KMS-11 (cell line): ENCODE measurements around the gene DARS1.

ENCODE experiments used
- H2AFZ ChIP-seq: fragments of 200-600 bp; sonication (generic); 2 replicates; pipeline ENCODE4 v1.6.1; 2016; ENCODE audit warnings: antibody characterized with exemption, mixed run types, low read depth
- H3K27ac ChIP-seq: fragments of 200-600 bp; sonication (generic); 2 replicates; pipeline ENCODE4 v1.6.1; 2016; ENCODE audit warnings: mild to moderate bottlenecking, mixed run types
- H3K27me3 ChIP-seq: fragments of 200-600 bp; sonication (generic); 2 replicates; pipeline ENCODE4 v1.6.1; 2017; ENCODE audit warnings: mild to moderate bottlenecking, low read depth, mixed run types, moderate library complexity; ENCODE audit not compliant: insufficient read depth
- H3K36me3 ChIP-seq: fragments of 200-600 bp; sonication (generic); 2 replicates; pipeline ENCODE4 v1.6.1; 2017; ENCODE audit warnings: mild to moderate bottlenecking, mixed run types; ENCODE audit not compliant: insufficient read depth
- H3K4me1 ChIP-seq: fragments of 200-600 bp; sonication (generic); 2 replicates; pipeline ENCODE4 v1.6.1; 2016; ENCODE audit warnings: mild to moderate bottlenecking, low read depth, mixed run types; ENCODE audit not compliant: poor library complexity, severe bottlenecking
- H3K4me2 ChIP-seq: fragments of 200-600 bp; sonication (generic); 2 replicates; pipeline ENCODE4 v1.7.0; 2016; ENCODE audit warnings: mild to moderate bottlenecking, mixed run types
- H3K4me3 ChIP-seq: fragments of 200-600 bp; sonication (generic); IDR thresholded peaks from 2 replicates; pipeline ENCODE4 v1.6.1; 2017; ENCODE audit warnings: low read depth, low read length, mixed read lengths; ENCODE audit not compliant: insufficient read depth
- H3K79me2 ChIP-seq: fragments of 200-600 bp; sonication (generic); 2 replicates; pipeline ENCODE4 v1.6.1; 2016; ENCODE audit warnings: low read depth, mixed run types; ENCODE audit not compliant: insufficient read depth
- H3K9ac ChIP-seq: fragments of 200-600 bp; sonication (generic); 2 replicates; pipeline ENCODE4 v1.6.1; 2016; ENCODE audit warnings: mild to moderate bottlenecking, mixed run types
- H4K20me1 ChIP-seq: fragments of 200-600 bp; sonication (generic); 2 replicates; pipeline ENCODE4 v1.6.1; 2016; ENCODE audit warnings: mild to moderate bottlenecking, mixed run types; ENCODE audit not compliant: insufficient read depth
- TF ChIP-seq, protein P1 (sequence below): fragments of 200-600 bp; sonication (generic); conservative IDR thresholded peaks from 2 replicates; pipeline ENCODE4 v1.6.1; 2017; ENCODE audit warnings: low read depth, mild to moderate bottlenecking, antibody characterized with exemption, low read length, moderate library complexity, mixed read lengths

Gene DARS1

DNA sequence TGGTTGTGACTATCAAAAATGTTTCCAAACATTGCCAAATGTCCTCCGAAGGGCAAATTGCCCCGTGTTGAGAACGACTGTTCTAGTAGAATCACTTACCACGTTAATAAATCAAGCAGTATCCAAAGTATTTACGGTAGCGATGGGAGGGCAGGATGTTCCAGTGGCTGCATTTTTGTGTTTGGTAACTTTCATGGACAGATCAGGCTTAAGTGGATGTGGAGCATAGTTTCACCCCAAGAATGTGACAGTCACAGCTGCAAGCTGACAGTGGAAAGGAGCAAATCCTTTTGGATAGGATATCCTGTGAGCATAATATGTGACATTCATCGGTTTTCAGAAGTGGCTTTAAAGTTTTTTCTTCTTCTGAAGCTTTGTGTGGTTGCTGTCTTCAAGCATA is 46.3 kb upstream of the DARS1 start:
- TF ChIP-seq, protein P1, sequence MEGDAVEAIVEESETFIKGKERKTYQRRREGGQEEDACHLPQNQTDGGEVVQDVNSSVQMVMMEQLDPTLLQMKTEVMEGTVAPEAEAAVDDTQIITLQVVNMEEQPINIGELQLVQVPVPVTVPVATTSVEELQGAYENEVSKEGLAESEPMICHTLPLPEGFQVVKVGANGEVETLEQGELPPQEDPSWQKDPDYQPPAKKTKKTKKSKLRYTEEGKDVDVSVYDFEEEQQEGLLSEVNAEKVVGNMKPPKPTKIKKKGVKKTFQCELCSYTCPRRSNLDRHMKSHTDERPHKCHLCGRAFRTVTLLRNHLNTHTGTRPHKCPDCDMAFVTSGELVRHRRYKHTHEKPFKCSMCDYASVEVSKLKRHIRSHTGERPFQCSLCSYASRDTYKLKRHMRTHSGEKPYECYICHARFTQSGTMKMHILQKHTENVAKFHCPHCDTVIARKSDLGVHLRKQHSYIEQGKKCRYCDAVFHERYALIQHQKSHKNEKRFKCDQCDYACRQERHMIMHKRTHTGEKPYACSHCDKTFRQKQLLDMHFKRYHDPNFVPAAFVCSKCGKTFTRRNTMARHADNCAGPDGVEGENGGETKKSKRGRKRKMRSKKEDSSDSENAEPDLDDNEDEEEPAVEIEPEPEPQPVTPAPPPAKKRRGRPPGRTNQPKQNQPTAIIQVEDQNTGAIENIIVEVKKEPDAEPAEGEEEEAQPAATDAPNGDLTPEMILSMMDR, result no peak
- Histone ChIP-seq H3K4me2 (no peak overlapping the region), H3K27me3 (no peaks in the 10 kb centered on the region), H2AFZ (no peak overlapping the region), H3K4me3 (no peak overlapping the region), H3K36me3 (no peaks in the 10 kb centered on the region), H3K9ac (no peak overlapping the region), H3K27ac (no peak overlapping the region), H4K20me1 (no peaks in the 10 kb centered on the region), H3K4me1 (no peaks in the 10 kb centered on the region), H3K79me2 (no peaks in the 10 kb centered on the region)

DNA sequence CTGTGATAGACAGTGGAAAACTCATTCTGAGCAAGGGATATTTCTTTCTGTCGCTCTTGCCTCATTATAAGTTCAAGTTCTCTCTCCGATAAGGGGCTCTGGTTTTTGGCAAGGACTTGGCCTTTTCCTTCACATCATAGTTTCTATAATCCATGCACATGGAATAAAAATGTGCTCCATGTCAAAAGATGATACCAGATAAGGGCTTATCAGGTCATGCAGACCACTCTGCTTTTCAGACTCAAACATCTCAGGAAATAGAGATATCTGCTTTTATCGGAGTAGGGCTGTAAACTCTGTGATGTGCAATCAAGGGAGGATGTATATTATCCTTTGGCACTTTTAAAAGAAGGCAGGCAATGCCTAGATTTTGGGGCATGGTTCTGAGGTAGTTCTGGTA is 45.0 kb upstream of the DARS1 start:
- Histone ChIP-seq H4K20me1 (no peaks in the 10 kb centered on the region), H3K9ac (no peak overlapping the region), H3K4me3 (no peak overlapping the region), H3K4me2 (no peak overlapping the region), H3K79me2 (no peaks in the 10 kb centered on the region), H3K27ac (no peak overlapping the region), H3K36me3 (no peaks in the 10 kb centered on the region), H3K27me3 (no peaks in the 10 kb centered on the region), H2AFZ (no peak overlapping the region), H3K4me1 (no peaks in the 10 kb centered on the region)
- TF ChIP-seq, protein P1, result no peak

DNA sequence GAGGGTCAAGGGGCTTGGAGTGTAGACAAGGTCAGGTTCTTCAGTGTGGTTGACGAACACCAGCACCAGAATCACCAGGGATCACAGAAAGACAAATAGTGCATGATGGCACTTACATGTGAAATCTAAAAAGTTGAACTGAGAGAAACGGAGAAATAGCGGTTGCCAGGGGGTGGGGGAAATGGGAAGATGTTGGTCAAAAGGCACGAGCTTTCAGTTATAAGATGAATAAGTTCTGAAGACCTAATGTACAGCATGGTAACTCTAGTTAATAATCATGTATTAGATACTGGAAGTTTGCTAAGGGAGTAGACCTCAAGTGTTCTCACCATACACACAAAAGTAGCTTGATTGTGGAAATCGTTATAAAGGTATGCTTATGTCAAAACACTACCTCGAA is 43.7 kb upstream of the DARS1 start:
- Histone ChIP-seq H3K79me2 (no peaks in the 10 kb centered on the region), H3K27me3 (no peaks in the 10 kb centered on the region), H3K27ac (no peak overlapping the region), H3K4me1 (no peaks in the 10 kb centered on the region), H3K9ac (no peak overlapping the region), H2AFZ (no peak overlapping the region), H3K4me2 (no peak overlapping the region), H3K4me3 (no peak overlapping the region), H3K36me3 (no peaks in the 10 kb centered on the region), H4K20me1 (no peaks in the 10 kb centered on the region)
- TF ChIP-seq, protein P1, result no peak

DNA sequence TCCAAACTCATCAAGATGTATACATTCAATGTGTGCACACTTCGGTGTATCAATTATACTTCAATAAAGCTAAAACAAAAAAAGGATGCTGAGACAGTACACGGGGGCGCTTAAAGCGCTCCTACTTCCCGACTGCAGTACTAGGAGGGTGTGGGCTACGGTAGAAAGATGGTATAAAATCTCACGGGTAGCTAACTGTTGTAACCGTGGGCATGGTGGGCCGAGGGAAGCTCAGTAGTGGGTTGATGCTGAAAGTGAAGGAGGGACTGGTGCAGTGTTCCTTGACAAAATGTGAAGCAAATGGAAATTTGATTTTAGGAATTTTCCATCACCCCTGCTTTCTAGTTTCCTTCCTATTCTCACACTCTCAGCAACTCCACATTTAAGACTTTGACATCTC is 42.6 kb upstream of the DARS1 start:
- H2AFZ ChIP-seq, result no peak overlapping the region
- H3K27ac ChIP-seq, result no peak overlapping the region
- no peaks in the 10 kb centered on the region for H3K27me3 ChIP-seq
- H3K4me3 ChIP-seq, result no peak overlapping the region
- no peaks in the 10 kb centered on the region for H3K79me2 ChIP-seq
- TF ChIP-seq, protein P1, result no peak
- no peaks in the 10 kb centered on the region for H4K20me1 ChIP-seq
- H3K4me2 ChIP-seq, result no peak overlapping the region
- no peaks in the 10 kb centered on the region for H3K4me1 ChIP-seq
- H3K9ac ChIP-seq, result no peak overlapping the region
- H3K36me3 ChIP-seq, result no peaks in the 10 kb centered on the region

DNA sequence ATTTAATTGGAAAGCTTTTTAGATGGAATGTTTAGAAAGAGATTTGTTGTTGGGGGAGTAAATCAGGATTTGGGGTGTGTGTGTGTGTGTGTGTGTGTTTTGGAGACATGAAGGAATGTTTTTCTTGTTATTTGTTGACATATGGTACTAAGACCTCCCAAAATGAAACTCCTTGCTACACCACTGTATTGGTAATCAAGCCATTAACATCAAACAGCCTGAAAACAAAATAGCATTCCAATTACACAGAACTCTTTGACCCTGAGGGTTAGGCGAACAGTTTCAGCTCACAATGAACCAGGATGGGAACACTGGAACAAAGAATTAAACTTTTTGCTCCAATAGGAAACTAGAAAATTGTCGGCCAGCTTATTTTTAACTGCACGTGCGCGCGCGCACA is 41.7 kb upstream of the DARS1 start:
- no peak overlapping the region for H3K27ac ChIP-seq
- H3K36me3 ChIP-seq, result no peaks in the 10 kb centered on the region
- H3K9ac ChIP-seq, result no peak overlapping the region
- H3K4me2 ChIP-seq, result no peak overlapping the region
- no peaks in the 10 kb centered on the region for H3K27me3 ChIP-seq
- H3K4me1 ChIP-seq, result no peaks in the 10 kb centered on the region
- H3K79me2 ChIP-seq, result no peaks in the 10 kb centered on the region
- TF ChIP-seq, protein P1, result no peak
- H2AFZ ChIP-seq, result no peak overlapping the region
- H3K4me3 ChIP-seq, result no peak overlapping the region
- H4K20me1 ChIP-seq, result no peaks in the 10 kb centered on the region
